ENCODE data around the gene SMIM12.

SMIM12 gene, protein sequence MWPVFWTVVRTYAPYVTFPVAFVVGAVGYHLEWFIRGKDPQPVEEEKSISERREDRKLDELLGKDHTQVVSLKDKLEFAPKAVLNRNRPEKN
- total RNA-seq = 57.6 to 63.5 reads per million in 2 donors

DNA sequence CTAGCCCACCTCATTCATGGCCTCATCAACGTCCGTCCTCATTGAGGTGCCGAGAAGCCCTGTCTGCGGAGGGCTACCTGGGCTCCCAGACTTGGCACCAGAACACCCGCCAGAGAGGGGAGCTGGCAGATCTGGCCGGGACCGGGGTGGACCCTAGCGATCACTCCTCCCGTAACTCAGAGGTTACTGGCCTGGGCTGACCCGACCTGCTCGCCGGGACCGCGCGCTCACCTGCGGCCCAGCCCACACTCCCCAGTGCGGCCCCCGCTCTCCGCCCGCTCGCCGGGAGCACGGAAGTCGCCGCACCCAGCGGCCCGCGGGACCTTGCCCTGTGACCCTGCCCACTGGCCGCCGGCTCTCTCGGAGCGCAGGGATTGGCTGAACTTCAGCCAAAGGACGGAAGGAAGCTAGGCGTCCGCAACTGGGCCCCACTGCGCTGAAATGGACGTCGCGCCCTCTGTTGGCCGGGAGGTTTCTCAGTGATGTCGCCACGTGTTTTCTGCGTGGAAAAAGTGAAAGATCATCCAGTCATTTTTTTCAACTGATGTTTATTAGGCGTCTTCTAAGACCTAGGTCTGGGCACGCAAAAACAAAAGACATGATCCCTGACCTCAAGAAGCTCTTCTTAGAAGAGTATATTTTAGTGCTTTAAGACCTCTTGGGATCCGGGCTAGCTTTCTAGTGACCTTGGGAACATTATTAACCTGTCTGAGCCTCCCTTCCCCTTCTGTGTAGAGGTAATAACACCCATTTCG is at the start of gene SMIM12:
Gene SMIM12, minus strand, starts transcription at position 304 of the 755 bp plus-strand sequence. CDS start 3,772 bp downstream, outside the sequence.
- peak; percentile 73 for DNase-seq

DNA sequence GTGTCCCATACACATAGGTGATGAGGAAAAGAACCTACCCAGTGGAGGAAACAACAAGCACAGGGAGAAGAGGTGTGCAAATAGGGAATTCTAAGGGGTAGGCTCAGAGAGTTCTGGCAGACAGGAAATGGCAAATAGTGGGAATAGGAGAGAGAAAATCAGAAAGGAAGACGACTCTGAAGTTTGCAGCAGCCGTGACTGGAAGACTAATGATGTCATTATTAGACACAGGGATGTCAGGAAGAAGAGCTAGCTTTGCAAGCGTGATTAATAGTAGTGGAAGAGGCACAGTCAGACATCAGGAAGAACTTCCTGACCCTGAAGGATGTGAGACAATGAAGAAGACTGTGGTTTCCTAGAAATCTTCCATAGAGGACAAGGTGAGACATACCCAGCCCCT is 48.8 kb upstream of the SMIM12 start:
- no peak for DNase-seq

DNA sequence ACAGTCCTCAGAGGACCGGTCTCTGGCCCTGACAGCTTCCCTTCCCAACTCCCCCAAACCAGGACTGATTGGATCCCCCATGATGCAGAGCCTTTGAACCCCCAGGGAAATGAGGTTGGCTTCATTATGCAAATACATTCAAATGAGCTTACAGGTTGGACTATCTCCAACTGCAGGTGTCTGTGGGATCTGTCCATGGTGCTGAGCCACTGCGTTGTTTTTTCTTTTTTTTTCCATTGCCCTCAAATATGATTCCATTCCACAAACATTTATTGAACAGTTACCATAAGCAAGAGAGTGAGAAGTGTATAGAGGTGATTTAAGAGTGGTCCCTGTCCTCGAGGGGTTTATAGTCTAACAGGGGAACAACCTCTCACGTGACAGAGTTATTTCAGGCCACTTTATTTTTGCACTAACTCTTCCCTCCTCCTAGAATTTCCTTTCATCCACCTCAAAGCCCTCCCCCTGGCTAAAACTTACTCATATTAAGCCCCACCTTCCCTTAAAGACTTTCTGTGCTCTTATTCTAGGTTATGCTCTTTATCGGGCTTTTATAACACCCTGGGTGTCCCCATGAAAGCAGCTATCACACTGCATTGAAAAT is 48.0 kb upstream of the SMIM12 start:
- DNase-seq = no peak

DNA sequence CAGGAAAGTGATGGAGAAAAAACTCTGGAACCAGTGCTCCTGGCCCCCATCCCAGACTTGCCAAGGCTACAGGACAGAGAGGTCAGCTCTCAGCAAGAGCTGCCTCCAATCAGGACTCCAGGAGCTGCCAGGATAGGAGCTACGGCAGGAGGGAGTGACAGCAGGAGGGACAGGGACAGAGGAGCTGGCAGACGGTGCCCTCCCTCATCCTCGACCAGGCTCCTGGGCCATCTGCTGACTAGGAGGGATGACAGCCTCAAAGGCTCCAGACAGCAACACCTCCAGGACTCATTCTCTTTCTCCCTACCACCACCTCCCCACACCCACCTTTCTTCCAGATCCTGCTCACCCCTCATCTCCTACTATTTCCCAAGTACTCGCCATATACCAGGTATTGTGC is 47.2 kb upstream of the SMIM12 start:
- no peak for DNase-seq

DNA sequence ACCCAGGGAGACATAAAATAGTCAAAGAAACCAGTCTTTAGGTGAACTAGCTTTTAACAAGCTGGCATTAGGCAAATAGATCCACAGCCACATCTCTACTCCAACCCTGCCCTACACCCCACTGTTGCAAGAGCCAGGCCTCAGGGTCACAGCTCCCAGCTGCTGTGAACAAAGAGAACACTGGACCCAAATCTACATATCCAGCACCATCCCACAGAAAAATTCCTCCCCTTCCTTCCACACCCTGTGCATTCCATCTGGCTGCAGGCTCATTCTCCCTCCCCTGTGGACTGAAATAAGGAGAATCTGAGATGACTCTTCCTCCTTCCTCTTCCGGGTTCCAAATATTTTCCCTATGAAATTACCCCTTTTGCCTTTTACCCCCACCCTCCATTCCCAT is 46.7 kb upstream of the SMIM12 start:
- no peak for DNase-seq

DNA sequence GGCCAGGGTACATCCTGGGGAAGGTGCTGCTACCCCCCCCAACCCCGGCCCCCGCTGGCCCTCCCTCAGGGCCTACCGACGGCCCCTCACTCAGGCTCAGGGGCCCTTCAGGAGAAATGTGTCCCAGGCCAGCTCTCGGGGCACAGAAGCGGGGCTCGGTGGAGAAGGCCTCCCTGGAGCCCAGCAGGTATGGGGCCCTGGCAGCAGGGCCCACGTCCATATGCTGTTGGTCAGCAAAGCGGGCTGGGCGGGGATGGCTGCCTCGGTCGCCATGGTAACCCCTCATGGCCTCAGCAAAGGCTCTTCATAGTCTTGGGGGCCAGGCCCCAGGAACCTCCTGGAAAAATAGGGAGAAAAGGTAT is 45.5 kb upstream of the SMIM12 start:
- DNase-seq = no peak

DNA sequence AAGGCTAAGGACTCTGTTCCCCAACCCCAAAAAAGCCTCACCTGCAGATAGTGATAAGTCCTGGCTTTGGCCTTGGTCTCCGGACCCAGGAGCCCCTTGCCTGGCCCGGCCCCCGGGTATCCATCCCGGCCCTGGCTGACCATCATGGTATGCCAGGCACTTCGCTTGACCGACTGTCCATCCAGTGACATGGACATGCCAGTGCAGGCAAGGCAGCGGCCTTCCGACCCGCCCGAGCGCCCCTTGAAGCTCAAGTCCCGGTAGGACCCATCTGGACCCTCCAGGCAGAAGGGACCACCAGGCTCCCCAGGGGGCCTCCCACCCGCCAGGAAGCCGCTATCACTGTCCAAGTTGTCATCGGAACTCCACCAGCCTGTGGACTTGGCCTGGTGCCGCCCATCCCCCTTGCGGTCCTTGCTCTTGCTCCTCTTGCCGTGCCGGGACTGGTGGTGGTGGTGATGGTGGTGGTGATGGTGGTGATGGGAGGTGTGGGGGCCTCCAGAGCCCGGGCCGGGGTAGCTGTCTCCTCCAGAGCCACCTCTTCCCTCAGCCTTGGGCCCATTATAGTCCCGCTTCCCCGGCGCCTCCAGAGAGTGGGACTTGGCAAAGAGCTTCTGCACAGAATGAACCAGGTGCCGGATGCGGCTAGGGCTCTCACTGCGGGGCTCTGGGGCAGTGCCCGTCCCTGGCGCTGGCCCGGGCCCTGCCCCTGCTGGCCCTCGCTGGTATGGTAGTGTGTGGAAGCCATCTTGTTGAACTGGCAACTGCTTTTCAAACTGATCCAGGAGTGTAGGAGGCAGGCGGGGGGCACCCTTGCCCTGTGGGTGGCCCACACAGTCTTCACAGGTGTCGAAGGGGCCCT is 44.9 kb upstream of the SMIM12 start:
- DNase-seq = no peak

DNA sequence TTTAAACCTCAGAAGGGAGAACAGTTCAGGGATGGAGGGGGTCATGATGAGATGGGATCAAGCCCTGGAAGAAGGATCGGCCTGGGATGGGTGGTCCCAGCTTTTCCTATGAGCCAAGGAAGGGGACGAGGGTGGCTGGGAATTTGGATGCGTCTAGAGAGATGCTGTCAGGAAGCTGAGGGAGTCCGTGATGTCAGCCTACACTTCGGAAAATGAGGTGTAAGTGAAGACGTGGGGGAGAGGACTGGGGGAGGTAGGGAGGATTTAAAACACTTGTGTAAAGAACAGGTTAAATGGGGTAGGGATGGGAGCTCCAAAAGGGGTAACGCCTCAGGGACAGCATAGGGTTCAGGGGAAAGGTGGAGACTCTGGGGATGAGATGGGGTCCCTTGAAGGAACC is 42.4 kb upstream of the SMIM12 start:
- no peak for DNase-seq

DNA sequence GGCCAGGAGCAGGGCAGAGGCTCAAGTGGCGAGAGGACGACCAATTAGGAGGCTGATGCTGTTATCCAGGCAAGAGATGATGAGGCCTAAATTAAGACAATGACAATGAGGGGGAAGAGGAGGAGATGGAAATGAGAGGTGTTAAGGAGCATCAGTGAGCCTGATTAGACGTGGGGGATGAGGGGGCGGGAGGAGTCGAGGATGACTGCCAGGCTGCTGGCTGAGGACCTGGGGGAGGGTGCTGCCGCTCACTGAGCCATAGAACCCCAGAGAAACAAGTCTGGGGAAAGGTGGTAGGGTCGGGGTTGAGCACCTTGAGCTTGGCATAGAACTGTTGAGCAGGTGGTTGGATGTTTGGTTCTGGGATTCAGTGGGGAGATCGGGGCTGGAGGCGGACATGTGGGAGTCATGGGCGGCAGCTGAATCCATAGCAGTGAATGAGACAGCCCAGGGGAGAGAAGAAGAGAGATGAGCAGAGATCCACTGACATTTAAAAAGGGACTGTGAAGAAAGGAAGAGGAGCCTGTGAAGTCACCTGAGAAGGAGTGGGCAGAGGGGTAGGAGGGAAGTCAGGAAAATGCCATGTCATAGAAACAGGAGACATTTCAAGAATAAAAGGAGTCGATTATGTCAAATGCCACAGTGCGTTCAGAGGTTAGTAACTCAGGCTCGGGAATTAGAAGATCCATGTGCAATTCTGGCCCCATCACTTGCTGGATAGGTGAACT is 41.4 kb upstream of the SMIM12 start:
- DNase-seq = no peak

DNA sequence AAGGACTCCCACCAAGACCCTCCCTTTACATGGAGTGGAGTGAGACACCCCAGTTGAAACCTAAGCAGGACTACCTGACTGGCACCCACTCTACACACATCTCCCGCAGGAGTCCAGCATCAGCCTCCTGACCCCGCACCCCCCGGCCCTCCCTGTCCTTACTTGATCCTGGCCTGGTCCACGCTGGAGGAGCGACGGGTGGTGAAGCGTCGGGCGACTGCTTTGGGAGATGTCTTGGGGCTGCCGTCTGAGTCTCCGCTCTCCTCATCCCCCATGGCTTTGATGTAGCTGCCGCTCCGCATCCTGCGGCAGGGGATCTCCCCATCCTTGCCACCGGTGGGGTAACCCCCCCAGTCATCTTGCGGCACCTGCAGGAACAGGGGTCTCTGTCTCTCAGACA is 40.4 kb upstream of the SMIM12 start:
- no peak for DNase-seq

DNA sequence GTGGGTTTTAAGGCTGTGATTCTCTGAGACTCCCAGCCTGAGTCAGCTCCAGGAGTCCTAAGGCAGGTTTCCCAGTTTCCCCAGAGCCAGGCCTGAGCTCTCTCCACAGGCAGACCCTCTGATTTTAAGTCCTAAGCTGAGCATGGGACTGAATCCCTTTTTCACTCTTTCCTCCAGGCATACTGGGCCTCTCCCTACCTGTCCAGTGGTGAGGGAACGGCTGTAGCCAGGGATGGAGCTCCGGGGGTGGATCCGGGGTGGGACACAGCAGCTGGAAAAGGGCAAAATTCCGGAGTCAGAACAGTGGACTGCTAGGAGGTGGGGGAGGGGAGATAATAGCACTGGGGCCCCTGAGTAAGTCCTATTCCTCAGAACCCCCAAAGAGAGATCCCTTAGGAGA is 39.9 kb upstream of the SMIM12 start:
- no peak for DNase-seq

DNA sequence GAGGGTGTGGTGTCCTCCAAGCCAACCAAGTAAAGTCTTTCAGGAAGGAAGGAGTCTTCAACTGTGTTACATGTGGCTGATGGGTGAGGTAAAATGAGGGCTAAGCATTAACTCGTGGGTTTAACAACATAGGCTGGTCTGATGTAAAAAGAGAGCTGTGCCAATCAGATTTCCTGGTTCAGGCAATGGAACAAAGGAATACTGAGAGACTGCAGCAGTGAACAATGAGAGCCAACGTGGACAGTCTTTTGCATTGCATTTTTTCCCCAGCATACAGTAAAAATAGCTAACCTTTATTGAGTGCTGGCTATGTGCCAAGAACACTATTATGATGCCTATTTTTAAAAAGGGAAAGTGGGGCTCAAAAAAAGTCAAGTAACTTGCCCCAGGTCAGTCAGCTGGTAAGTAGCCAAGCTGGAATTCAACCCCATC is 38.8 kb upstream of the SMIM12 start:
- no peak for DNase-seq

DNA sequence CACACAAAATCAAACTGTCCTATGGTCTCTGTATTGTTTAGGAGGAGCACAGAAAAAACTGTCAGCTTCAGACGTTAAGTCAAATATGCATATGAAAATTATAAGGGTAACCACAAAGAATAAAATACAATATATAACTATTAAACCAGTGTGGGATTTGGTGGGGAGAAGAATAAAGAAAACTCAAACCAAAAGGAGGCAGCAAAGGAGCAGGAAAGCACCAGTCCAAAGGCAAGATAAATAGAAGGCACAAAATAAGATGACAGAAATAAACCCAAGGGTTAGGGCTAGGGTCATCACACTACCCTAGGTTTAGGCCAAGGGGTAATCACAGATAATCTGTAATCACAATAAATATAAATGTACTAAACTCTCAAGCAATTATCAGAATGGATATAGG is 37.1 kb upstream of the SMIM12 start:
- no peak for DNase-seq

DNA sequence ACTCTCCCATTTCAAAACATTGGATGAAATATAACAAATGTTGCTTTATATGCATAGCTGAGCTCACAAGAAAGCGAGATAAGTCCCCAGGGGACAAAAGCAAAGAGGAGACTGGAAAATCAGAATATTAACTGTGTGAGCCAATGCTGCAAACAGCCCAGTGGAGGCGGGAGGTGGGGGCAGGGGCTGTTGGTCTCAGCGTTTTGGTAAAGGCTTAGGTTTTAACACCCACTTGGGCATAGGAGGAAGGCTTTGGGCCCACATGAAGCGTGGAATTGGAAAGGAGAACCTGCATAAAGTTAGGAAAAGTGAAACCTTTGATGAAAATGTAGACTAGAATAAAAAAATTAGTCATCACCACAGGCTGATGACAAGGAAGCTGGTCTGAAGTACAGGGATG is 30.2 kb upstream of the SMIM12 start:
- no peak for DNase-seq

DNA sequence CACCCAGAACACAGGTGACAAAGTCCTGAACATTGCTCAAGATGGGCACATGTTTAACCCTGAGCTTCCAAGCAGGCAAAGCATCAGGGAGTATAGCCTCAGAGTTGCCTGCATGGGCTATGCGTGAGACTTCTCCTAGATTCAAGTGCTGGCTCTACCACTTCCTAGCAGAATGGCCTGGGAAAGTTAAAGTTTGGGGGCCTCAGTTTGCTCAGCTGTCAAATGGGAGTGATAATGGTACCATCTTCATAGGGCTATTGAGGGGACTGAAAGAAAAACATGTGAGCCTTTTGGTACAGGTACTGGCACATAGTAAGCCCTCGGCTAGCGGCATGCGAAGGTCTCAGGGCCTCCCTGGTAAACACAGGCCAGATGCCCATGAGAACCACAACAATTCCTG is 28.0 kb upstream of the SMIM12 start:
- DNase-seq = no peak

DNA sequence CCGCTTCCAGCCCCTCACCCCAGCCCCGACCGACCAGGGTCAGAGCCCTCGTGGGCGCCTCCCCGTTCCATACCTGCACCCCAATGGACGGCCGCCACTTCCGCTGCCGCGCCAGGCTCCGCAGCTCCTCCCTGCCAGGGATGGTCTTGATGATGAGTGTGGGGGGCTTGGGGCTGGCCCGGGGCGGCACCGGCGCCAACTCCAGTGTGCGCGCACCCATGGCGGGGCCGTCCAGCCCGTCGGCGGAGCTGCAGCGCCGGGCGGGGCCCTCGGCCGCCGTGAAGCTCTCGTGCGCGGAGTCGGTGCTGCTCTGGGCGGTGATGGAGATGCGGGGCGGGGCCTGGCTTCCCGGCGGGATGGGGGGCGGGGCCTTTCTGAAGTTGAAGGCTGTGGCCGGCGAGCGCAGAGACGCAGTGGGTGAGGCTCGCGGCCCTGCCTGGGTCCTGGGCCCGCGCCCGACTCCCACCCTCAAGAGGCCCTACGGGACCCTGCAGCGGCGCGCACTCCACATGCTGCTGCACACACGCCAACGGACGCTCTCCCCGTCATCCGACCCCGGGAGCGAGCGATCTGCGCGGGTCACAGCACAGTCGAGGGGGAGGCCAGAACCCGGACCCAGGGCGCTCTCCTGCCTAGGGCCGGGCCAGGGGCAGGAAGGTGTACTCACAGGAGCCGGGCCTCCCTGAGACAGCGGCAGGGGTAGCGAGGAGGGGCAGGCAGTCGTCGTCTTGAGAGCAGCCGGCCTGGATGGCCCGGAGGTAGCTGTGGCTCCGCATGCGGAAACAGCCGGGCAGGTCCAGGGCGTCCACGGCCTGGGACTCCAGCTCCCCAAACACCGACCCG is 26.1 kb upstream of the SMIM12 start:
- DNase-seq = no peak

DNA sequence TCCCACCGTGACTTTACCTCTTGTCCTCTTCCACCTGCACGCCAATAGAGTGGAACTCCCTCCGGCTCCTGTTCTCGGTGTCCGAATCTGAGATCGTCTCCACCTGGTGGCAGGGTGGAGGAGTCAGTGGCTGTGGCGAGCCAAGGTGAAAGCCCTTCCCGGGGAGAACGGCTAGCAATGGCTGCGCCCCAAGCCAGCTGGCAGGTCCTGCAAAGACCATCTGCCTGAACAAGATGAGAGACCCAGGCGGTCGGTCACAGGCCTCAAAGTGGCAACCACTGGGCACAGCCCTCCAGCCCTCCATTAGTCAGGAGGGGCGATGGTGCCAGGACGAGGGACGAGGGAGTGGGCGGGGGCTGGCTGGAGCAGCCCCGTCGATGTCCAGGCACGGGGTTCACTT is 25.4 kb upstream of the SMIM12 start:
- DNase-seq = no peak

DNA sequence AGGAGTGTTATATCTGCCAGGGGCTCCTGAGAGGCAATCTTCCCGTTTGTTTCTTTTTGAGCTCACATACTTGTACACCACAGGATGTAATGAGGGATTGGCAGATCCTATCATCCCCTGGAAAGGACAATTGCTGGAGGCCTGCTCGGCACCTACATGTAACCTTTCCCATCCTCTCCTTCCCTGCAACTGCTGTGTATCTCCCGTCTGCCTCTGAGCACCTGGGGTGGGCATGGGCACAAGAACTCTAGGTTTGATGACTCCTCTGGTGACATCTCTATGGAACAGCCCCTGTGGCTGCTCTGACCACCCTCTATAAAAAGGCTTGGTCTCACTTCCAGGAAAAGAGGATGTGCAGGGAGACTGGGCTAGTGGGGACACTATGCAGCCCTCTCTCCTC is 25.0 kb upstream of the SMIM12 start:
- DNase-seq = no peak

DNA sequence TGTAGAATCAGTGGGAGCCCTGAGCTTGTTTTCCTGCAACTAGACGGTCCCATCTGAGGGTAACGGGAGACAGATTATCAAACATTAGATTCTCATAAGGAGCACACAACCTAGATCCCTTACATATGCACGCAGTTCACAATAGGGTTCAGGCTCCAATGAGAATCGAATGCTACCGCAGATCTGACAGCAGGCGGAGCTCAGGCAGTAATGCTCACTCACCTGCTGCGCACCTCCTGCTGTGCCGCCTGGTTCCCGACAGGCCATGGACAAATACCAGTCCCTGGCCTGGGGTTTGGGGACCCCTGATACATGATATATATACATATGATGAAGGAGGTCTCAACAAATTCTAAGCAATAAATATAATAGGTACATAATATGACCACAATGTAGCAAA is 19.7 kb upstream of the SMIM12 start:
- no peak for DNase-seq

DNA sequence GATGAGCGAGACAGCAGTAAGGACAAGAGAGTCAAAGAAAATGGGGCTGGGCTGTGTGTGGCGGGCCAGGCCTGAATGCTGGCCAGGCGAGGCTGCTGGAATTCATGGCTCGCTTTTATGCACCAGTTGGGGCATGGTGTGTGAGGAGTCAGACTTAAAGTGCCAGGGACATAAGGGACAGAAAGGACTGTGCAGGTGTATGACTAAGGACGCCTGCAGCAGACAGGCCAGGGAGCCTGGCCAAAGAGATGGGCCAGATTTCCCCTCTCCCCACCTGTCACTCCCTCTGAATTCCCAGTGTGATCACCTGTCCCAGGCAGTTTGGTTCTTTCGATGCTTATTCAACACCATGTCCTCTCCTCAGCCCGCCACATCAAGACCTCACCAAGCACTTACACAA is 16.9 kb upstream of the SMIM12 start:
- no peak for DNase-seq

DNA sequence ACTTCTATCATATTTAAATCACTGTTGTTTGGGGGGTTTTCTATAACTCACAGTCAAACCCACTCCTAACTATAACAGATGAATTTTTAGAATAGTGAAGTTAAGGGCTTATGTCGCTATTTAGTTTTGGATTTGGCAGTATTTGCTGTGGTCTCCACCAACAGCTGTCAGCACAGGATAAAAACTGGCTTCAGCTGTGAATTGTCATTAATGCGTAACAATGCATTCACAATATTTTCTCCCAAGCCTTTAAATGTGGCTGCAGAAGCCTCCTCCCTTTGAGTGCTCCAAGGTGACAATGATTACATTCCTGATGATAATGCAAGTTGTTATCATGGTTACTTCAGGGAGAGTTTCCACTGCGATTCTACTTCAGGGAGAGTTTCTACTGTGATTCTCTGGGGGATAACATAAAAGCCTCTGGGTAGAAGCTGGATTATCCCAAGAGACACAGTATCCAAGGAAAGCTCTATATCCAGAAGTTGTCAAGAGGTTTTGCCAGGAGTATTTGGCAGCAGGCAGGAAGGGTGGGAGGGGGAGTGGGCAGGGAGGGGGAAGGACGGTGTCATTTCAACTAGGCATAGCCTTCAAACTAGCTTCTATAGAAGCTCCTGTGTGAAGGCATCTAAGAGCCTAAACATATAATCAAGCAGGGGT is 14.9 kb upstream of the SMIM12 start:
- DNase-seq = no peak

DNA sequence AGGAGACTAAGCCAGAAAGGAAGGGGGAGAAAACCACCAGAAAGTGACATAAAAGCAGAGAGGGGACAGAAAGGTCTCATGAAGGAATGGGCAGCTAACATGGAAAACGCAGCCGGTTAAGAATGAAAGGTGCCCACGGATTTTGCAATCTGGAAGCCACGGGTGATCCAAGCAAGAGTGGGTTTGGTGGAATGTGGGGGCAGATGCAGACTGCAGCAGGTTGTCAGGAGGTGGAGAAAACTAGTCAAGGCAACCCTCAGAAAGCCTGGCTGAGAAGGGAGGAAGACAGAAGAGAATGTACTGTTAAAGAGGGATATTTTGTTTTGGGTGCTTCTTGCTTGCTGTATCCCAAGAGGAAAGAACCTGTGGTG is 12.6 kb upstream of the SMIM12 start:
- no peak for DNase-seq
